HCT116 (cell line): ENCODE results near the gene CLEC19A. TPM values are rescaled to one million over a fixed set of nuclear protein-coding genes. Genes with fewer than 3 reads are reported as not detected.

Experiments
- ATAC-seq: fragments of 200-7000 bp; cut with Tn5 transposase; 2 replicates; pipeline ENCODE4 v1.9.1; 2020; ENCODE audit warnings: mild to moderate bottlenecking, moderate library complexity
- BruUV-seq: library from RNA; stranded (reverse); fragments of 400-500 nt; replicated peaks from 2 replicates; lab custom pipeline; 2021; lab: Mats Ljungman, UMichigan
- CTCF ChIA-PET: fragments of 300-600 bp; sonication (Branson Sonifier 250); formaldehyde crosslinking; loops from one replicate; lab custom pipeline; 2021; ENCODE audit warnings: antibody characterized with exemption; lab: Charles Lee
- POLR2A ChIA-PET: fragments of 300-600, 350-600 bp; sonication (Branson Sonifier 250); formaldehyde crosslinking; loops from one replicate; lab custom pipeline; 2021; ENCODE audit warnings: antibody characterized with exemption; lab: Charles Lee
- RAD21 ChIA-PET, 2 experiments: fragments of 300-600 bp; sonication (Branson Sonifier 250); formaldehyde crosslinking; loops; one replicate each; lab custom pipeline; 2023; ENCODE audit warnings: low total read pairs in 2 of 2; ENCODE audit not compliant: uncharacterized antibody in 2 of 2, unreplicated experiment in 2 of 2, low non-redundant PET in 1 of 2; lab: Charles Lee
- DNase-seq: peaks from one replicate; pipeline ENCODE4 v3.0.0-alpha.2; 2010; ENCODE audit warnings: low read depth, low spot score
- H2AFZ ChIP-seq: fragments of 200-600 bp; shearing (Covaris generic), sonication (generic); 2 replicates; pipeline ENCODE4 v1.6.1; 2017; ENCODE audit warnings: low read depth, mixed run types, mixed read lengths, antibody characterized with exemption, low read length; ENCODE audit not compliant: poor library complexity, severe bottlenecking
- H3K27ac ChIP-seq: 2 replicates; pipeline ENCODE4 v1.5.1; 2012; ENCODE audit warnings: low read depth, low read length
- H3K27me3 ChIP-seq: fragments of 200-600 bp; sonication (generic); 2 replicates; pipeline ENCODE4 v1.6.1; 2016; ENCODE audit warnings: mixed run types, low read length, mixed read lengths; ENCODE audit not compliant: insufficient read depth
- H3K36me3 ChIP-seq, 2 experiments: fragments of 200-500 bp in 1 of 2; fragments of 200-600 bp in 1 of 2; sonication (Bioruptor generic) in 1 of 2; sonication (generic) in 1 of 2; 2 replicates each; pipeline versions ENCODE4 v1.5.1 to v1.6.1; 2014 to 2016; ENCODE audit warnings: low read length in 2 of 2, inconsistent platforms in 1 of 2, mixed read lengths in 1 of 2, mixed run types in 1 of 2; ENCODE audit not compliant: insufficient read depth in 2 of 2, control insufficient read depth in 1 of 2
- H3K4me1 ChIP-seq, 2 experiments: fragments of 200-600 bp in 1 of 2; sonication (generic) in 1 of 2; 2 replicates each; pipeline versions ENCODE4 v1.5.1 to v1.6.1; 2012 to 2017; ENCODE audit warnings: low read length in 2 of 2, inconsistent platforms in 1 of 2, mild to moderate bottlenecking in 1 of 2, mixed read lengths in 1 of 2, mixed run types in 1 of 2, moderate library complexity in 1 of 2; ENCODE audit not compliant: insufficient read depth in 2 of 2, control insufficient read depth in 1 of 2
- H3K4me2 ChIP-seq: fragments of 200-600 bp; sonication (generic); 2 replicates; pipeline ENCODE4 v1.6.1; 2017; ENCODE audit warnings: mixed run types, low read length, mixed read lengths
- H3K4me3 ChIP-seq, 2 experiments: fragments of 200-600 bp in 1 of 2; sonication (generic) in 1 of 2; replicated peaks in 1 of 2; 2 replicates each; pipeline ENCODE4 v1.5.1; 2011 to 2016; ENCODE audit warnings: low read length in 2 of 2, control low read depth in 1 of 2, low read depth in 1 of 2, mild to moderate bottlenecking in 1 of 2, mixed read lengths in 1 of 2, mixed run types in 1 of 2
- H3K79me2 ChIP-seq: fragments of 200-600 bp; sonication (generic); 2 replicates; pipeline ENCODE4 v1.6.1; 2017; ENCODE audit warnings: mild to moderate bottlenecking, mixed run types, low read length, moderate library complexity, mixed read lengths; ENCODE audit not compliant: insufficient read depth
- H3K9ac ChIP-seq: fragments of 200-600 bp; sonication (generic); 2 replicates; pipeline ENCODE4 v1.6.1; 2016; ENCODE audit warnings: low read length, mixed read lengths
- H3K9me2 ChIP-seq: fragments of 200-600 bp; sonication (generic), shearing (Covaris generic); 2 replicates; pipeline ENCODE4 v1.6.1; 2017; ENCODE audit warnings: mixed run types, mild to moderate bottlenecking, moderate library complexity; ENCODE audit not compliant: insufficient read depth
- H3K9me3 ChIP-seq, 2 experiments: fragments of 200-500 bp in 1 of 2; fragments of 200-600 bp in 1 of 2; sonication (Bioruptor generic) in 1 of 2; sonication (generic) in 1 of 2; 2 replicates each; pipeline ENCODE4 v1.6.1; 2014 to 2017; ENCODE audit warnings: low read length in 2 of 2, mixed read lengths in 2 of 2, inconsistent platforms in 1 of 2, low read depth in 1 of 2, mild to moderate bottlenecking in 1 of 2, mixed run types in 1 of 2, moderate library complexity in 1 of 2; ENCODE audit not compliant: control insufficient read depth in 1 of 2, insufficient read depth in 1 of 2
- H4K20me1 ChIP-seq: fragments of 200-600 bp; sonication (generic), shearing (Covaris generic); 2 replicates; pipeline ENCODE4 v1.6.1; 2017; ENCODE audit warnings: mixed run types, mild to moderate bottlenecking, moderate library complexity; ENCODE audit not compliant: insufficient read depth
- CEBPB ChIP-seq: IDR thresholded peaks from 2 replicates; pipeline ENCODE4 v1.6.1; 2012; ENCODE audit warnings: low read depth
- CTCF ChIP-seq, 3 experiments: fragments of 200-600 bp in 1 of 3; sonication (generic) in 1 of 3; IDR thresholded peaks in 2 of 3; conservative IDR thresholded peaks in 1 of 3; 2 replicates each; pipeline ENCODE4 v1.5.1; 2012 to 2017; ENCODE audit warnings: low read depth in 2 of 3, low read length in 2 of 3, antibody characterized with exemption in 1 of 3, borderline replicate concordance in 1 of 3, control low read depth in 1 of 3, mild to moderate bottlenecking in 1 of 3, mixed read lengths in 1 of 3, mixed run types in 1 of 3, moderate library complexity in 1 of 3; ENCODE audit not compliant: insufficient read depth in 1 of 3
- EGR1 ChIP-seq: IDR thresholded peaks from 2 replicates; pipeline ENCODE4 v1.6.1; 2012; ENCODE audit warnings: low read depth
- ELF1 ChIP-seq: IDR thresholded peaks from 2 replicates; pipeline ENCODE4 v1.6.1; 2012; ENCODE audit warnings: low read depth, borderline replicate concordance
- EZH2 ChIP-seq: fragments of 200-600 bp; sonication (generic); IDR thresholded peaks from 2 replicates; pipeline ENCODE4 v1.6.1; 2017; ENCODE audit warnings: antibody characterized with exemption, mixed run types
- RAD21 ChIP-seq: IDR thresholded peaks from 2 replicates; pipeline ENCODE4 v1.6.1; 2012; ENCODE audit warnings: low read depth, mild to moderate bottlenecking
- REST ChIP-seq: IDR thresholded peaks from 2 replicates; pipeline ENCODE4 v1.6.1; 2012; ENCODE audit warnings: low read depth
- TCF7L2 ChIP-seq: IDR thresholded peaks from 2 replicates; pipeline ENCODE4 v1.7.0; 2011; ENCODE audit warnings: borderline replicate concordance, inconsistent platforms; ENCODE audit not compliant: insufficient read depth, insufficient read length; ENCODE audit errors: extremely low read depth
- ZBTB33 ChIP-seq: IDR thresholded peaks from 2 replicates; pipeline ENCODE4 v1.6.1; 2011; ENCODE audit warnings: mild to moderate bottlenecking, low read length, moderate library complexity; ENCODE audit not compliant: insufficient replicate concordance; ENCODE audit errors: extremely low read depth
- intact Hi-C: fragments of 100-400 bp; cut with micrococcal nuclease; formaldehyde crosslinking; loops from 2 replicates; pipeline ENCODE4 v1.10.0; 2022
- total RNA-seq: library from RNA; stranded (reverse); gene quantifications from one replicate; pipeline ENCODE4 v1.2.1, GENCODE V29; 2021; ENCODE audit not compliant: unreplicated experiment

CLEC19A gene
- total RNA-seq, 1 experiment from 2014 or later = not detected

- no peak for DNase-seq
- TF ChIP-seq RAD21 (no peak), ZBTB33 (no peak), REST (no peak), TCF7L2 (no peak), CTCF (IDR thresholded peaks at IDR 0.05 in 2 of 3, conservative IDR thresholded peaks at IDR 0.05 in 1 of 3; ENCODE audit: borderline replicate concordance in 1 of 3, insufficient read depth in 1 of 3, low read depth in 2 of 3, low read length in 2 of 3) (no peak), ELF1 (no peak), EZH2 (no peak), EGR1 (no peak), CEBPB (no peak)
- TF ChIP-seq, all 23 proteins: peak for 0
- no peaks in the 10 kb centered on the region for H3K79me2 ChIP-seq
- no peak overlapping the region for H3K4me3 ChIP-seq
- no peaks in the 10 kb centered on the region for H3K9me3 ChIP-seq
- no peak overlapping the region for H2AFZ ChIP-seq
- no peak overlapping the region for H3K27ac ChIP-seq
- ChIA-PET POLR2A (no interaction called here), CTCF (interaction anchor here (1.2 kb wide), 1 partner anchor 22 kb away, joined by 3 read pairs; no protein-coding TSS in a partner anchor), RAD21 (no interaction called here)
- H3K9me2 ChIP-seq = no peaks in the 10 kb centered on the region
- no peaks in the 10 kb centered on the region for H4K20me1 ChIP-seq
- no peak overlapping the region for H3K9ac ChIP-seq
- H3K27me3 ChIP-seq = no peaks in the 10 kb centered on the region
- H3K4me2 ChIP-seq = no peak overlapping the region
- no peaks in the 10 kb centered on the region for H3K36me3 ChIP-seq
- peaks cover 36 to 37% of the 10 kb centered on the region in 2 experiments for H3K4me1 ChIP-seq
- no TSS peak for BruUV-seq
- no peak for ATAC-seq
- intact Hi-C loops = no loop called here
Measured at GRCh38 chr16:19287241-19287640, 1.7 kb downstream of the CLEC19A start.
